Astrocyte (in vitro differentiated cells and primary cell): Measurements from ENCODE around the gene FAM221B.

ENCODE experiments used
- CTCF ChIP-seq: IDR thresholded peaks from 2 replicates; pipeline ENCODE4 v1.5.1; 2011; ENCODE audit warnings: low read depth, mild to moderate bottlenecking, inconsistent platforms, low read length, moderate library complexity; ENCODE audit not compliant: insufficient read depth
- EZH2 ChIP-seq: IDR thresholded peaks from 2 replicates; pipeline ENCODE4 v1.6.1; 2012; ENCODE audit warnings: mild to moderate bottlenecking, low read length, inconsistent platforms; ENCODE audit not compliant: insufficient read depth

- TF ChIP-seq CTCF (no peak), EZH2 (no peak)
Measured at GRCh38 chr9:35767458-35767857, 61.1 kb downstream of the FAM221B start.
